Mammary epithelial cell (primary cell): ENCODE results near the gene TRMT44.

Experiments used
- EZH2 ChIP-seq: IDR thresholded peaks from 2 replicates; pipeline ENCODE4 v1.6.1; 2012; ENCODE audit warnings: low read length, inconsistent platforms, borderline replicate concordance
- TF ChIP-seq, protein P1 (sequence below), 2 donors: IDR thresholded peaks in 1 of 2; conservative IDR thresholded peaks in 1 of 2; 2 replicates each; pipeline ENCODE4 v1.5.1; 2011 to 2012; ENCODE audit warnings: inconsistent platforms in 2 of 2, low read length in 2 of 2, mild to moderate bottlenecking in 2 of 2, control low read depth in 1 of 2, low read depth in 1 of 2; ENCODE audit not compliant: insufficient read depth in 1 of 2; ENCODE audit errors: extremely low read depth in 1 of 2

DNA sequence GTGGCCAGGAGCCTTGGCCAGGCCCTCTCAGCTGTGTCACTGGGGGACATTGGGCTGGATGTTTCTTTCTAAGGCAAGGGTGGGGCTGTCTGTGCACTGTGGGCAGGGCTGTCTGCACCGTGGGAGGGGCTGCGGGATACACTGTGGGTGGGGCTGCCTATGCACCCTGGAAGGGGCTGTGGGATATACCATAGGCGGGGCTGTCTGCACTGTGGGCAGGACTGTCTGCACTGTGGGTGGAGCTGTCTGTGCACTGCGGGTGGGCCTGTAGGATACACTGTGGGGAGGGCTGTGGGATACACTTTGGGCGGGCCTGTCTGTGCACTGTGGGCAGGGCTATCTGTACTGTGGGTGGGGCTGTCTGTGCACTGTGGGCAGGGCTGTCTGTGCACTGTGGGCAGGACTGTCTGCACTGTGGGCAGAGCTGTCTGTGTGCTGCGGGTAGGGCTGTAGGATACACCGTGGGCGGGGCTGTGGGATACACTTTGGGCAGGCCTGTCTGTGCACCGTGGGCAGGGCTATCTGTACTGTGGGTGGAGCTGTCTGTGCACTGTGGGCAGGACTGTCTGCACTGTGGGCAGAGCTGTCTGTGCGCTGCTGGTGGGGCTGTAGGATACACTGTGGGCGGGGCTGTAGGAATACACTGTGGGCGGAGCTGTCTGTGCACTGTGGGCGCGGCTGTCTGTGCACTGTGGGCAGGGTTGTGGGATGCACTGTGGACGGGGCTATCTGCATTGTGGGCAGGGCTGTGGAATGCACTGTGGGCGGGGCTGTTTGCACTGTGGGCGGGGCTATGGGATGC lies 31.1 kb upstream of the TRMT44 start:
- TF ChIP-seq, protein P1, sequence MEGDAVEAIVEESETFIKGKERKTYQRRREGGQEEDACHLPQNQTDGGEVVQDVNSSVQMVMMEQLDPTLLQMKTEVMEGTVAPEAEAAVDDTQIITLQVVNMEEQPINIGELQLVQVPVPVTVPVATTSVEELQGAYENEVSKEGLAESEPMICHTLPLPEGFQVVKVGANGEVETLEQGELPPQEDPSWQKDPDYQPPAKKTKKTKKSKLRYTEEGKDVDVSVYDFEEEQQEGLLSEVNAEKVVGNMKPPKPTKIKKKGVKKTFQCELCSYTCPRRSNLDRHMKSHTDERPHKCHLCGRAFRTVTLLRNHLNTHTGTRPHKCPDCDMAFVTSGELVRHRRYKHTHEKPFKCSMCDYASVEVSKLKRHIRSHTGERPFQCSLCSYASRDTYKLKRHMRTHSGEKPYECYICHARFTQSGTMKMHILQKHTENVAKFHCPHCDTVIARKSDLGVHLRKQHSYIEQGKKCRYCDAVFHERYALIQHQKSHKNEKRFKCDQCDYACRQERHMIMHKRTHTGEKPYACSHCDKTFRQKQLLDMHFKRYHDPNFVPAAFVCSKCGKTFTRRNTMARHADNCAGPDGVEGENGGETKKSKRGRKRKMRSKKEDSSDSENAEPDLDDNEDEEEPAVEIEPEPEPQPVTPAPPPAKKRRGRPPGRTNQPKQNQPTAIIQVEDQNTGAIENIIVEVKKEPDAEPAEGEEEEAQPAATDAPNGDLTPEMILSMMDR (conservative IDR thresholded peaks at IDR 0.05 in 1 of 2, IDR thresholded peaks at IDR 0.05 in 1 of 2; ENCODE audit: extremely low read depth in 1 of 2, insufficient read depth in 1 of 2, low read depth in 1 of 2, low read length in 2 of 2) = no peak
- no peak for TF ChIP-seq EZH2
